Testis (tissue), 3 donors: Measurements from ENCODE around the gene GDAP1L1. TPM values are rescaled to one million over a fixed set of nuclear protein-coding genes. Genes with fewer than 3 reads are reported as not detected.
A peak's percentile ranks its signal among the peaks of the same experiment; 100 is the strongest.

ENCODE experiments used
- DNase-seq: peaks from one replicate; pipeline ENCODE4 v3.0.0-alpha.2; 2019
- H3K27ac ChIP-seq, 2 donors: fragments of 200-600 bp; sonication (generic); one replicate each; pipeline ENCODE4 v1.5.1; 2019
- H3K27me3 ChIP-seq: fragments of 200-600 bp; sonication (generic); one replicate; pipeline ENCODE4 v1.5.1; 2019
- H3K36me3 ChIP-seq: fragments of 200-600 bp; sonication (generic); one replicate; pipeline ENCODE4 v1.5.1; 2017; ENCODE audit warnings: low read depth; ENCODE audit errors: missing control alignments
- H3K4me1 ChIP-seq: fragments of 200-600 bp; sonication (generic); one replicate; pipeline ENCODE4 v1.5.1; 2019
- H3K4me3 ChIP-seq, 2 donors: fragments of 200-600 bp; sonication (generic); one replicate each; pipeline ENCODE4 v1.5.1; 2017 to 2019
- H3K9me3 ChIP-seq: fragments of 200-600 bp; sonication (generic); one replicate; pipeline ENCODE4 v1.5.1; 2017
- CTCF ChIP-seq, 3 experiments: fragments of 450-650 bp in 2 of 3; fragments of 200-600 bp in 1 of 3; sonication (generic) in 1 of 3; IDR thresholded peaks; one replicate each; pipeline ENCODE4 v1.5.1; 2016 to 2019; ENCODE audit warnings: antibody characterized with exemption in 3 of 3, mild to moderate bottlenecking in 2 of 3, moderate library complexity in 1 of 3
- POLR2A ChIP-seq: fragments of 450-650 bp; IDR thresholded peaks from one replicate; pipeline ENCODE4 v1.6.1; 2017; ENCODE audit warnings: antibody characterized with exemption, mild to moderate bottlenecking, moderate library complexity
- WGBS, 2 donors: methylation state at CpG; one replicate each; pipeline ENCODE4 v1.1.5; 2018; 5-methylcytosine and 5-hydroxymethylcytosine counted together
- intact Hi-C: fragments of 100-400 bp; cut with DNase I; formaldehyde crosslinking; loops from one replicate; pipeline ENCODE4 v1.15.1; 2023; ENCODE audit warnings: low total_unique reads
- polyA plus RNA-seq: library from polyadenylated mRNA; stranded (reverse); fragments of 350-450 nt; fragmentation: Illumina TruSeq; extraction: RNeasy Lipid Tissue Mini Kit (QIAGEN cat#74804); gene quantifications from one replicate; pipeline ENCODE4 v1.2.3, GENCODE V29; 2014; ENCODE audit warnings: low read depth, low replicate concordance; ENCODE audit not compliant: insufficient read depth
- total RNA-seq, 2 donors: library from RNA; depleted of rRNA; stranded (reverse); fragments of >200 nt; gene quantifications; one replicate each; pipeline ENCODE4 v1.2.3, GENCODE V29; 2016

The GDAP1L1 gene
- total and polyA plus RNA-seq, 3 donors from 2014 or later = 1.3 to 2.7 (median 1.7) TPM

GRCh38 chr20:44271915-44272663, 25.0 kb downstream of the GDAP1L1 start:
- H3K4me3 ChIP-seq = no peak overlapping the region
- TF ChIP-seq CTCF (IDR thresholded peaks at IDR 0.05) = no peak
- TF ChIP-seq POLR2A = no peak
- H3K27me3 ChIP-seq = no peaks in the 10 kb centered on the region
- no peak overlapping the region for H3K27ac ChIP-seq
- no peaks in the 10 kb centered on the region for H3K9me3 ChIP-seq
- no peaks in the 10 kb centered on the region for H3K4me1 ChIP-seq
- intact Hi-C loops = no loop called here
- WGBS, 2 donors = 71 to 76% methylated on average over 14 of the region's 14 CpGs
- H3K36me3 ChIP-seq = no peaks in the 10 kb centered on the region
- no peak for DNase-seq

- Histone ChIP-seq H3K9me3 (no peaks in the 10 kb centered on the region), H3K36me3 (no peaks in the 10 kb centered on the region), H3K27me3 (no peaks in the 10 kb centered on the region), H3K4me3 (no peak overlapping the region), H3K27ac (no peak overlapping the region), H3K4me1 (no peaks in the 10 kb centered on the region)
- no peak for DNase-seq
- intact Hi-C loops = no loop called here
- TF ChIP-seq CTCF (IDR thresholded peaks at IDR 0.05) (no peak), POLR2A (no peak)
- 79 to 86% methylated on average over 10 of the region's 10 CpGs for WGBS, 2 donors
These were observed 26.4 kb downstream of the GDAP1L1 start for GRCh38 chr20:44273231-44274215.

- intact Hi-C loops = no loop called here
- no peak for TF ChIP-seq CTCF (IDR thresholded peaks at IDR 0.05)
- TF ChIP-seq POLR2A = no peak
- H3K4me3 ChIP-seq = no peak overlapping the region
- H3K36me3 ChIP-seq = no peaks in the 10 kb centered on the region
- H3K9me3 ChIP-seq = no peaks in the 10 kb centered on the region
- H3K4me1 ChIP-seq = no peaks in the 10 kb centered on the region
- DNase-seq = no peak
- no peak overlapping the region for H3K27ac ChIP-seq
- WGBS, 2 donors = 81 to 88% methylated on average over 11 of the region's 11 CpGs
- no peaks in the 10 kb centered on the region for H3K27me3 ChIP-seq
These were observed 27.4 kb downstream of the GDAP1L1 start for GRCh38 chr20:44274303-44275017.

- H3K27ac ChIP-seq = peak overlapping the region in 1 of 2 donors; percentile 6
- peak; percentile 69 for DNase-seq
- 54 to 55% methylated on average over 11 of the region's 11 CpGs for WGBS, 2 donors
These were observed 32.1 kb downstream of the GDAP1L1 start for GRCh38 chr20:44279228-44279627.

More at GRCh38 chr20:44279228-44279627, 32.1 kb downstream of the GDAP1L1 start:
- no peaks in the 10 kb centered on the region for H3K27me3 ChIP-seq
- H3K4me3 ChIP-seq = no peak overlapping the region
- H3K4me1 ChIP-seq = no peaks in the 10 kb centered on the region
- TF ChIP-seq POLR2A = no peak
- no peak for TF ChIP-seq CTCF (IDR thresholded peaks at IDR 0.05)
- no peaks in the 10 kb centered on the region for H3K9me3 ChIP-seq
- intact Hi-C loops = no loop called here
- no peaks in the 10 kb centered on the region for H3K36me3 ChIP-seq
